PC-3 (cell line): ENCODE results near the gene RPL5.

Experiments used
- CTCF ChIP-seq: fragments of 300-600 bp; sonication (generic); conservative IDR thresholded peaks from 2 replicates; pipeline ENCODE4 v1.5.1; 2017; ENCODE audit warnings: antibody characterized with exemption, low read depth, mild to moderate bottlenecking, low read length
- EZH2phosphoT487 ChIP-seq: fragments of 300-600 bp; sonication (generic); IDR thresholded peaks from 2 replicates; pipeline ENCODE4 v1.6.1; 2018; ENCODE audit warnings: mild to moderate bottlenecking, antibody characterized with exemption, low read length, borderline replicate concordance

GRCh38 chr1:92853299-92853698, 21.5 kb downstream of the RPL5 start:
- TF ChIP-seq CTCF (no peak), EZH2phosphoT487 (no peak)
